Measurements from ENCODE around the gene NPTXR.

DNA sequence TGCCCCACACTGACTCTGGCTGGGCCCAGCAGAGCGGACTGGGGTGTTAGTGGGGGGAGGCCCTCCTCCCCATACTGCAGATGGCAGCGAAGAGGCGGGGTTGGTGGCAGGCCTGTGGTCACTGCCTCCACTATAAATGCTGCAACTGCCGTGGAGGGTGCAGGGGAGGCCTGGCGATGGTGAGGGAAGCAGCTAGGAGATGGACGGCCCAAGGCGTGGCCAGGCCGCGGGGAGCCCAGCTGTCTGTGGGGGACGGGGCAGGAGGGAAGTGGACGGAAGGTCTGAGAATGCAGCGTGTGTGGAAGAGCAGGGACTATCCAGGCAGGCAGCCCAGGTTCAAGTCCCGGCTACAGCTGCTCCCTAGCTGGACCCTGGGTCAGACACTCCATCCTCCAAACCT lies 68.2 kb downstream of the NPTXR start:
- TF ChIP-seq, protein P1, sequence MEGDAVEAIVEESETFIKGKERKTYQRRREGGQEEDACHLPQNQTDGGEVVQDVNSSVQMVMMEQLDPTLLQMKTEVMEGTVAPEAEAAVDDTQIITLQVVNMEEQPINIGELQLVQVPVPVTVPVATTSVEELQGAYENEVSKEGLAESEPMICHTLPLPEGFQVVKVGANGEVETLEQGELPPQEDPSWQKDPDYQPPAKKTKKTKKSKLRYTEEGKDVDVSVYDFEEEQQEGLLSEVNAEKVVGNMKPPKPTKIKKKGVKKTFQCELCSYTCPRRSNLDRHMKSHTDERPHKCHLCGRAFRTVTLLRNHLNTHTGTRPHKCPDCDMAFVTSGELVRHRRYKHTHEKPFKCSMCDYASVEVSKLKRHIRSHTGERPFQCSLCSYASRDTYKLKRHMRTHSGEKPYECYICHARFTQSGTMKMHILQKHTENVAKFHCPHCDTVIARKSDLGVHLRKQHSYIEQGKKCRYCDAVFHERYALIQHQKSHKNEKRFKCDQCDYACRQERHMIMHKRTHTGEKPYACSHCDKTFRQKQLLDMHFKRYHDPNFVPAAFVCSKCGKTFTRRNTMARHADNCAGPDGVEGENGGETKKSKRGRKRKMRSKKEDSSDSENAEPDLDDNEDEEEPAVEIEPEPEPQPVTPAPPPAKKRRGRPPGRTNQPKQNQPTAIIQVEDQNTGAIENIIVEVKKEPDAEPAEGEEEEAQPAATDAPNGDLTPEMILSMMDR (IDR thresholded peaks at IDR 0.05) = no peak
- TF ChIP-seq YY1 (IDR thresholded peaks at IDR 0.05; ENCODE audit: low read depth) = no peak

All from SK-N-SH (cell line).